ENCODE data around the gene APLP2.
A peak's percentile ranks its signal among the peaks of the same experiment; 100 is the strongest.

Gene APLP2

GRCh38 chr11:130120045-130120444, 50.4 kb downstream of the APLP2 start:
- H3K27me3 ChIP-seq (ENCODE audit: low read depth, low read length): no peaks in the 10 kb centered on the region
- no peak overlapping the region for H3K27ac ChIP-seq (ENCODE audit: low read length)
- H3K4me1 ChIP-seq (ENCODE audit: control insufficient read depth in 1 of 2, insufficient read depth in 2 of 2, low read length in 2 of 2): peaks cover 9 to 17% of the 10 kb centered on the region in 2 donors
- H3K4me3 ChIP-seq (ENCODE audit: low read depth in 1 of 2, low read length in 2 of 2): no peak overlapping the region
- peaks cover 11 to 21% of the 10 kb centered on the region in 2 donors for H3K36me3 ChIP-seq (ENCODE audit: control insufficient read depth in 1 of 2, insufficient read depth in 2 of 2, low read length in 2 of 2)
- H3K9me3 ChIP-seq (ENCODE audit: control insufficient read depth in 1 of 2, low read length in 2 of 2): no peaks in the 10 kb centered on the region

- Histone ChIP-seq H3K4me3 (ENCODE audit: low read depth in 1 of 2, low read length in 2 of 2) (no peak overlapping the region), H3K27ac (ENCODE audit: low read length) (no peak overlapping the region), H3K27me3 (ENCODE audit: low read depth, low read length) (no peaks in the 10 kb centered on the region), H3K4me1 (ENCODE audit: control insufficient read depth in 1 of 2, insufficient read depth in 2 of 2, low read length in 2 of 2) (peaks cover 9 to 13% of the 10 kb centered on the region in 2 donors), H3K36me3 (ENCODE audit: control insufficient read depth in 1 of 2, insufficient read depth in 2 of 2, low read length in 2 of 2) (peaks cover 15 to 29% of the 10 kb centered on the region in 2 donors), H3K9me3 (ENCODE audit: control insufficient read depth in 1 of 2, low read length in 2 of 2) (no peaks in the 10 kb centered on the region)
These were observed 51.8 kb downstream of the APLP2 start for GRCh38 chr11:130121445-130121978.

GRCh38 chr11:130122141-130122575, 52.5 kb downstream of the APLP2 start:
- Histone ChIP-seq H3K4me3 (ENCODE audit: low read depth in 1 of 2, low read length in 2 of 2) (no peak overlapping the region), H3K36me3 (ENCODE audit: control insufficient read depth in 1 of 2, insufficient read depth in 2 of 2, low read length in 2 of 2) (peaks cover 20 to 36% of the 10 kb centered on the region in 2 donors), H3K4me1 (ENCODE audit: control insufficient read depth in 1 of 2, insufficient read depth in 2 of 2, low read length in 2 of 2) (peaks cover 9 to 13% of the 10 kb centered on the region in 2 donors), H3K27ac (ENCODE audit: low read length) (no peak overlapping the region), H3K27me3 (ENCODE audit: low read depth, low read length) (no peaks in the 10 kb centered on the region), H3K9me3 (ENCODE audit: control insufficient read depth in 1 of 2, low read length in 2 of 2) (no peaks in the 10 kb centered on the region)

- H3K27ac ChIP-seq (ENCODE audit: low read length): no peak overlapping the region
- peaks cover 34 to 47% of the 10 kb centered on the region in 2 donors for H3K36me3 ChIP-seq (ENCODE audit: control insufficient read depth in 1 of 2, insufficient read depth in 2 of 2, low read length in 2 of 2)
- no peaks in the 10 kb centered on the region for H3K9me3 ChIP-seq (ENCODE audit: control insufficient read depth in 1 of 2, low read length in 2 of 2)
- no peak overlapping the region for H3K4me3 ChIP-seq (ENCODE audit: low read depth in 1 of 2, low read length in 2 of 2)
- no peaks in the 10 kb centered on the region for H3K27me3 ChIP-seq (ENCODE audit: low read depth, low read length)
- peaks cover 9 to 13% of the 10 kb centered on the region in 2 donors for H3K4me1 ChIP-seq (ENCODE audit: control insufficient read depth in 1 of 2, insufficient read depth in 2 of 2, low read length in 2 of 2)
These were observed 53.8 kb downstream of the APLP2 start for GRCh38 chr11:130123414-130124040.

- H3K4me1 ChIP-seq (ENCODE audit: control insufficient read depth in 1 of 2, insufficient read depth in 2 of 2, low read length in 2 of 2): peaks cover 9 to 13% of the 10 kb centered on the region in 2 donors
- peaks cover 39 to 53% of the 10 kb centered on the region in 2 donors for H3K36me3 ChIP-seq (ENCODE audit: control insufficient read depth in 1 of 2, insufficient read depth in 2 of 2, low read length in 2 of 2)
These were observed 54.4 kb downstream of the APLP2 start for GRCh38 chr11:130124096-130124495.

GRCh38 chr11:130125638-130126037, 55.9 kb downstream of the APLP2 start:
- Histone ChIP-seq H3K9me3 (ENCODE audit: control insufficient read depth in 1 of 2, low read length in 2 of 2) (no peaks in the 10 kb centered on the region), H3K4me3 (ENCODE audit: low read depth in 1 of 2, low read length in 2 of 2) (no peak overlapping the region), H3K27me3 (ENCODE audit: low read depth, low read length) (no peaks in the 10 kb centered on the region), H3K36me3 (ENCODE audit: control insufficient read depth in 1 of 2, insufficient read depth in 2 of 2, low read length in 2 of 2) (peaks cover 52 to 63% of the 10 kb centered on the region in 2 donors), H3K27ac (ENCODE audit: low read length) (no peak overlapping the region), H3K4me1 (ENCODE audit: control insufficient read depth in 1 of 2, insufficient read depth in 2 of 2, low read length in 2 of 2) (peaks cover 8 to 13% of the 10 kb centered on the region in 2 donors)

More at GRCh38 chr11:130124096-130124495, 54.4 kb downstream of the APLP2 start:
- no peak overlapping the region for H3K4me3 ChIP-seq (ENCODE audit: low read depth in 1 of 2, low read length in 2 of 2)
- H3K9me3 ChIP-seq (ENCODE audit: control insufficient read depth in 1 of 2, low read length in 2 of 2): no peaks in the 10 kb centered on the region
- H3K27me3 ChIP-seq (ENCODE audit: low read depth, low read length): no peaks in the 10 kb centered on the region
- peak overlapping the region; percentile 36 for H3K27ac ChIP-seq (ENCODE audit: low read length)

- Histone ChIP-seq H3K27ac (ENCODE audit: low read length) (no peak overlapping the region), H3K27me3 (ENCODE audit: low read depth, low read length) (no peaks in the 10 kb centered on the region), H3K4me1 (ENCODE audit: control insufficient read depth in 1 of 2, insufficient read depth in 2 of 2, low read length in 2 of 2) (peaks cover 7 to 9% of the 10 kb centered on the region in 2 donors), H3K36me3 (ENCODE audit: control insufficient read depth in 1 of 2, insufficient read depth in 2 of 2, low read length in 2 of 2) (peaks cover 57 to 71% of the 10 kb centered on the region in 2 donors), H3K4me3 (ENCODE audit: low read depth in 1 of 2, low read length in 2 of 2) (no peak overlapping the region), H3K9me3 (ENCODE audit: control insufficient read depth in 1 of 2, low read length in 2 of 2) (no peaks in the 10 kb centered on the region)
These were observed 56.8 kb downstream of the APLP2 start for GRCh38 chr11:130126516-130126915.

- Histone ChIP-seq H3K36me3 (ENCODE audit: control insufficient read depth in 1 of 2, insufficient read depth in 2 of 2, low read length in 2 of 2) (peaks cover 49 to 65% of the 10 kb centered on the region in 2 donors), H3K27ac (ENCODE audit: low read length) (peak overlapping the region; percentile 34), H3K4me3 (ENCODE audit: low read depth in 1 of 2, low read length in 2 of 2) (no peak overlapping the region), H3K9me3 (ENCODE audit: control insufficient read depth in 1 of 2, low read length in 2 of 2) (no peaks in the 10 kb centered on the region), H3K4me1 (ENCODE audit: control insufficient read depth in 1 of 2, insufficient read depth in 2 of 2, low read length in 2 of 2) (peaks cover 7 to 9% of the 10 kb centered on the region in 2 donors), H3K27me3 (ENCODE audit: low read depth, low read length) (no peaks in the 10 kb centered on the region)
These were observed 57.8 kb downstream of the APLP2 start for GRCh38 chr11:130127509-130127908.

- Histone ChIP-seq H3K9me3 (ENCODE audit: control insufficient read depth in 1 of 2, low read length in 2 of 2) (no peaks in the 10 kb centered on the region), H3K27ac (ENCODE audit: low read length) (no peak overlapping the region), H3K36me3 (ENCODE audit: control insufficient read depth in 1 of 2, insufficient read depth in 2 of 2, low read length in 2 of 2) (peaks cover 48 to 60% of the 10 kb centered on the region in 2 donors), H3K27me3 (ENCODE audit: low read depth, low read length) (no peaks in the 10 kb centered on the region), H3K4me3 (ENCODE audit: low read depth in 1 of 2, low read length in 2 of 2) (no peak overlapping the region), H3K4me1 (ENCODE audit: control insufficient read depth in 1 of 2, insufficient read depth in 2 of 2, low read length in 2 of 2) (peaks cover 7 to 9% of the 10 kb centered on the region in 2 donors)
These were observed 58.9 kb downstream of the APLP2 start for GRCh38 chr11:130128626-130129025.

- H3K27me3 ChIP-seq (ENCODE audit: low read depth, low read length): no peaks in the 10 kb centered on the region
- H3K4me3 ChIP-seq (ENCODE audit: low read depth in 1 of 2, low read length in 2 of 2): no peak overlapping the region
- no peaks in the 10 kb centered on the region for H3K9me3 ChIP-seq (ENCODE audit: control insufficient read depth in 1 of 2, low read length in 2 of 2)
- no peak overlapping the region for H3K27ac ChIP-seq (ENCODE audit: low read length)
- H3K36me3 ChIP-seq (ENCODE audit: control insufficient read depth in 1 of 2, insufficient read depth in 2 of 2, low read length in 2 of 2): peaks cover 53 to 66% of the 10 kb centered on the region in 2 donors
- no peaks in the 10 kb centered on the region for H3K4me1 ChIP-seq (ENCODE audit: control insufficient read depth in 1 of 2, insufficient read depth in 2 of 2, low read length in 2 of 2)
These were observed 60.2 kb downstream of the APLP2 start for GRCh38 chr11:130129922-130130321.

- H3K4me3 ChIP-seq (ENCODE audit: low read depth in 1 of 2, low read length in 2 of 2): no peak overlapping the region
- no peaks in the 10 kb centered on the region for H3K9me3 ChIP-seq (ENCODE audit: control insufficient read depth in 1 of 2, low read length in 2 of 2)
- peaks cover 48 to 68% of the 10 kb centered on the region in 2 donors for H3K36me3 ChIP-seq (ENCODE audit: control insufficient read depth in 1 of 2, insufficient read depth in 2 of 2, low read length in 2 of 2)
- no peaks in the 10 kb centered on the region for H3K4me1 ChIP-seq (ENCODE audit: control insufficient read depth in 1 of 2, insufficient read depth in 2 of 2, low read length in 2 of 2)
- H3K27me3 ChIP-seq (ENCODE audit: low read depth, low read length): no peaks in the 10 kb centered on the region
- H3K27ac ChIP-seq (ENCODE audit: low read length): no peak overlapping the region
These were observed 62.5 kb downstream of the APLP2 start for GRCh38 chr11:130131961-130132850.

All from muscle layer of duodenum (tissue), 2 donors.